Activated CD8-positive, alpha-beta memory T cell treated with anti-CD3 and anti-CD28 coated beads, Interleukin-2, amount 50 U/mL, for 24 hours (primary cell): ENCODE data around the gene RAG1.

Source experiments
- DNase-seq: peaks from one replicate; pipeline ENCODE4 v3.0.0-alpha.2; 2020; ENCODE audit errors: extremely low read depth

RAG1 gene

GRCh38 chr11:36590513-36590912 lies 22.7 kb downstream of the RAG1 start:
- DNase-seq = no peak

DNA sequence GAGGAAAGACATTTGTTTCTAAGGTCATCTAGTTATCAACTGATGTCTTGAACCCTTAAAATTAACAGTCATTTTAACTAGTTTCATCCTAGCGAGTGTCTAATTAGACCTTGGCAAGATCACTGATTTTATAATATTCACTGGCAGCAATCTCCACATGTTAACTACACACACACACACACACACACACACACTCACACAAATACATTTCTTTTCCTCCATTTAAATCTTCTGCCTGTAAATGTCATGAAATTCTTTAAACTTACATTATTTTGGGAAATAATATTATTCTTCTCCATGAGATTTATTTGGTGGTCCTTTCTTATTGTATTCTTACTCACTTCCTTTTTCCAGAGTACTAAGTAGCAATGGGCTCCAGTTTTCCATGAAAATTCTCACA lies 23.6 kb downstream of the RAG1 start:
- DNase-seq = no peak

GRCh38 chr11:36594316-36594989 lies 26.6 kb downstream of the RAG1 start, which contains the start of gene IFTAP:
Gene IFTAP (plus strand): TSS chr11:36594502. CDS start chr11:36610104, 15,602 bp downstream.
- DNase-seq = no peak

DNA sequence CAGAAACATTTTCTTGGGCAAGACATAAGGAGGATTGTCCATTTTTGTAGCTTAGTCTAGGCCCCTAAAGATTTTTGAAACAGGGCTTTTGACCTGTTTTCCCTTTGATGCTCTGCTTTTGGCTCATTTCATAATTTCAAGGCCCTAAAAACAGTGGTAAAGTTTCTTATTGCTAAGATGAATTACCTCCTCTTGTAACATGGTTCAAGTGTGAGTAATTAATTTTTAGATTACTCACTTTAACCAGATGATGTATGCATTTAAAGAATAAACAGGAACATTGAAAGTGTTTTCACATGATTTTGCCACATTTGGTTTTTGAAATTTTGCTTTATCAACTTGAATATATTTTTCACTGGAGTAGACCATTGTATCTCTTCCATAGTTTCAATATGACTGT lies 29.1 kb downstream of the RAG1 start:
- no peak for DNase-seq

GRCh38 chr11:36598051-36598450 lies 30.2 kb downstream of the RAG1 start, which contains the start of gene RAG2:
Gene RAG2 (minus strand): TSS chr11:36598236. CDS start chr11:36594168, 4,068 bp downstream.
- no peak for DNase-seq

DNA sequence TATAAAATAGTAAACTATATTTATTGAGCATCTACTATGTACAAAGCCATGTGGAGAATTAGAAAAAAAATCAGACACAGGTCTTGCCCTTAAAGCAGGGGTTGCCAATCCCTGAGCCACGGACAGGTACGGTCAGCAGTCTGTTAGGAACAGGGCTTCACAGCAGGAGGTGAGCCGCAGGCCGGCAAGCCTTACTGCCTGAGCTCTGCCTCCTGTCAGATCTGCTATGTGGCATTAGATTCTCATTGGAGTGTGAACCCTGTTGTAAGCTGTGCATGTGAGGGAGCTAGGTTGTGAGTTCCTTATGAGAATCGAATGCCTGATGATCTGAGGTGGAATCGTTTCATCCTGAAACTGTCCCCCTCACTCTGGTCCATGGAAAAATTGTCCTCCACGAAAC lies 32.4 kb downstream of the RAG1 start:
- DNase-seq = no peak

DNA sequence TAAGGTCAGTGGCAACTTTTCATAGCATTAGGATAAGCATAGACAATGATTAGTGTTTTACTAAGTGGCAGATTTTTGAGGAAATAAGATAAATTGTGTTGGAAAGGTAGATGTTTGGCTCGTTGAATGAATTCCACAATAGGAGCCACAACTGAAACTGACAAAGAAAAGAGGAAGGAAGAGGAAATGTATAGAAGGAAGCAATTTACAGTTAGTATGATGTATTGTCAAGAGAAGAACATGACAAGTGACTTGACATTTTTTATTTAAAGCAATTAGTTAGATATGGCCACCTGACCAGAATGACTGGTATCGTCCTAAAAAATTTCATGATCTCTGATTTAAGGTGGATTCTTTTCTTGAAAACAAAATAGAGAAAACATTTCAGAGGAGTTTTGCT lies 33.3 kb downstream of the RAG1 start:
- no peak for DNase-seq

- DNase-seq = no peak
These were observed 34.3 kb downstream of the RAG1 start for GRCh38 chr11:36602135-36602534.

- no peak for DNase-seq
These were observed 37.7 kb downstream of the RAG1 start for GRCh38 chr11:36605221-36606216.

- no peak for DNase-seq
These were observed 40.8 kb downstream of the RAG1 start for GRCh38 chr11:36608491-36609199.

- DNase-seq = no peak
These were observed 41.6 kb downstream of the RAG1 start for GRCh38 chr11:36609383-36609782.

DNA sequence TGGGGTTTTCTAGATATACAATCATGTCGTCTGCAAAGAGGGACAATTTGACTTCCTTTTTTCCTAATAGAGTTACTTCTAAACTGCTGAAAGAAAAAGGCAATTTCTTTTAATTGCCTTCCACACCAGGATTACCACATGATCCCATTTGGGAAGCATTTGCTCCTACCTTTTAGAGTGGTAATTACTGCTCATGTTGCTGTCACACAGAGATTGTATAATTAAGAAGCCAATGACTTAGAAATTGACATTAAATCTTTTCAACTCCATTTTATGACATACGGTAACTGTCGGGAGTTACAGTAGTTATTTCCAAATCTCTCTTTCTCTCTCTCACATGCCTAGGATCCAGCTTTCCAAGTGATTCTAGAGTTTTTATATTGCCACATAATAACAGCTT lies 48.0 kb downstream of the RAG1 start:
- DNase-seq = no peak

- no peak for DNase-seq
These were observed 49.9 kb downstream of the RAG1 start for GRCh38 chr11:36617543-36618362.

- no peak for DNase-seq
These were observed 50.7 kb downstream of the RAG1 start for GRCh38 chr11:36618363-36619047.

- DNase-seq = no peak
These were observed 51.7 kb downstream of the RAG1 start for GRCh38 chr11:36619502-36619901.

GRCh38 chr11:36620246-36620645 lies 52.4 kb downstream of the RAG1 start:
- no peak for DNase-seq

GRCh38 chr11:36622431-36623136 lies 54.8 kb downstream of the RAG1 start:
- no peak for DNase-seq

- no peak for DNase-seq
These were observed 55.7 kb downstream of the RAG1 start for GRCh38 chr11:36623494-36623893.

- DNase-seq = no peak
These were observed 59.2 kb downstream of the RAG1 start for GRCh38 chr11:36627006-36627405.

DNA sequence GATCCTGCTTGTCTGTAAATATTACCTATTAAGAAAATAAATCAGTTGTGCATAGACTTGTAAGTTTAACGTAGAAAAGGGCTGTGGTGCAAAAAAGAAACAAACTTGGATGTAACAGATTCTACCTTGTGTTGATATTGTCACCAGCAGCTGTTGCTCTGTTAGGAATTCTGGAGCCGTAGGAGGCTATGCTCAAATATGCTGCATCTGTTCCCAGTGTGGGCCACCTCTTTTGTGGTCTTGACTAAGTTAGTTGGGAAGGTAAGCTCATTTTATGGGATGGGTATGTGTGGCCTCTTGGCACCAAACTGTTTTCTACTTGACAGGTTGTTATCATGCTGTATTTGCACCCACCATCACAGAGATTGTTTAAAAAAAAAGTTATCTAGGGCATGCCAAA lies 59.7 kb downstream of the RAG1 start:
- no peak for DNase-seq
